C4-2B (cell line): ENCODE data around the gene CA10.
A peak's percentile ranks its signal among the peaks of the same experiment; 100 is the strongest.

Experiments used
- H3K27ac ChIP-seq: fragments of 450-650 bp; 2 replicates; pipeline ENCODE4 v1.5.1; 2017
- CTCF ChIP-seq: fragments of 450-650 bp; conservative IDR thresholded peaks from 2 replicates; pipeline ENCODE4 v1.5.1; 2017; ENCODE audit warnings: mild to moderate bottlenecking
- ZFX ChIP-seq: fragments of 450-650 bp; IDR thresholded peaks from 2 replicates; pipeline ENCODE4 v1.6.1; 2017

Gene CA10

DNA sequence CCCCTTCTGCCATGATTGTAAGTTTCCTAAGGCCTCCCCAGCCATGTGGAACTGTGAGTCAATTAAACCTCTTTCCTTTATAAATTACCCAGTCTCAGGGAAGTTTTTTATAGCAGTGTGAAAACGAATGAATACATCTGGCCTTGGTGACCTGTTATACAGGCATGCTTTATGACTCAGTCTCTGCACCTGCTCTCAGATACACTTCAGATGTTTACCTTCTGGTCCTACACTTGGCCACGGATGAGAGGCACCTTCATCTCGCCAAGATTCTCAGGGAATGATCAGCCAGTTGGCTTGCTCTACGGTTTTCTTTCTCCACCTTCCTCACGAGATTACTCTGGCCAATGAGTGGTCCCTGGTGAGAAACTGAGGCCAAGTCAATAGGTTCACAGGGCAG, 304.7 kb downstream of the CA10 start:
- no peak for TF ChIP-seq CTCF
- no peak overlapping the region for H3K27ac ChIP-seq

DNA sequence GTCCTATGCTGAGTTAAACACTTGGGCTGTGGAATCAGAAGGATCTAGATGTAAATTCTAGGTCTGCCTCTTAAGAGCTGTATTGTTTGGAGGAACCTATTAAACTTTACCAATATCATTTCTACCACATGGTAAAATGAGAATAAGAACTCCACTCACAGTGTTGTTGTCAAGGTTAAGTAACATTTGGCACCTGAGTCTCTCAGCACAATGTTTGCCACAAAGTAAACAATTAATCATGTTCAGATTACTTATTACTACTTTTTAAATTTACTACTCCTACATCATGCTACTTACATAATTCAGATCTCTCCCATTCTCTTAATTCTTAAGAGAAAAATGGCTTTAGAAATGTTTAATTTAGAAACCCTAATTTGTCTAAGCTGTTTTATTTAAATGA, 305.9 kb downstream of the CA10 start:
- TF ChIP-seq CTCF (no peak), ZFX (no peak)
- H3K27ac ChIP-seq: no peak overlapping the region

DNA sequence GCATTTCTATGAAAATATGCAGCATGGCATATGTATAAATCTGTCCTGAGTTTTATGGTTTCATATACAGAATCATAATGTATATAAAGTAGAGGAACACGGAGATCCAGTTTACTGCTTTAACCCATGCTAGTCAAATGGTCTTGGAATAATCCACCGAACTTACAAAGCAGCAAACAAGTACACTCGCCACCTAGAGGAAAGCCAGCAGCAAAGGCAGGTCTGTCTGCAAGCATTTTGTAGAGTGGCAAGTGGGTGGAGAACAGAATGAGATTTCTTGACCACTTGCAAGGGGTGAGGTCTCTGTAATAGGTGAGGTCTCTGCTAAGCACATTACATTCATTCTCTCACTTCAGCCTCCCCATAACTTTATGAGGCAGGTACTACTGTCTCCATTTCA, 308.3 kb downstream of the CA10 start:
- TF ChIP-seq ZFX (no peak), CTCF (peak; percentile 34)
- H3K27ac ChIP-seq: no peak overlapping the region

- TF ChIP-seq ZFX (no peak), CTCF (no peak)
- no peak overlapping the region for H3K27ac ChIP-seq
These were observed 310.1 kb downstream of the CA10 start for GRCh38 chr17:51848451-51848850.

DNA sequence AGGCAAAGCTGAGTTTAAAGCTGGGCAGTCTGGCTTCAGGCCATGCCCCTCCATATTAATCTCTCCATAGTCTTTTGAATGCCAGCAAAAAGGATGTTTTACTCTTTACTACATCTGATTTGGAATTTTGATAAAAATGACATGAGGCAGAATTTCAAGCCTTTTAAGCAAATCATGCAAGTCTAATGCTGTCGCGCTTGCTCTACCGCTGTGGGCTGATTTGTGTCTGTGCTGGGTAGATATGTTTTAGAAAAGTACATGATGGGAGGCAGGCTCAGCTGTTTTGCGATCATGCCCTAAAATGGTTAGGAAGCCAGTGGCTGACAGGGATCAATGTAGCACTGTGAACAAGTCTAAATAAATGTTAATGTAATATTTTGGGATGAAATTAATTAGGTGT, 311.9 kb downstream of the CA10 start:
- no peak overlapping the region for H3K27ac ChIP-seq
- TF ChIP-seq ZFX (no peak), CTCF (no peak)

- no peak overlapping the region for H3K27ac ChIP-seq
- no peak for TF ChIP-seq ZFX
- TF ChIP-seq CTCF: no peak
These were observed 312.7 kb downstream of the CA10 start for GRCh38 chr17:51845776-51846175.

DNA sequence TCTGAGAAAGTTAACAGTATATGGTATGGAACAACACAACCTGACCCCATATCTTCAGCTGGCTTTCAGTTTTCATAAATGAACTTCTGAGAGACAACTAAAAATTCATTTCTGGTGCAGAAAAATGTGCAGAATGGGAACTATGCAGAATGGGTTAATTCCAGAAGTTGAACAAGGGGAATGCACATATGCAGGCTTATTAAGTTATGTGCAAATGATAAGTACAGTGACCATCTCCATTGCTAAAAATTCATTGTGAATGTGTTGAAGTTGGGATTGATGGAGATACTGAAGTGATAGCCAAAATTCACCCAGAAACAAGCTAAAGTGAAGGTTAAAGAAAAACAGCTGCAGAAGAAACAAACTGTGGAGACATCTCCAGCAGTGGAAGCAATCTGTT, 315.8 kb downstream of the CA10 start:
- H3K27ac ChIP-seq: no peak overlapping the region
- TF ChIP-seq CTCF: no peak
- no peak for TF ChIP-seq ZFX
